GM21717 (cell line): ENCODE measurements around the gene ORC3.
"Not testable (repeated sequence)": the region's sequence is repeated elsewhere in the genome, so short reads cannot be mapped to it uniquely, and the experiment has no call there.

Experiments
- ATAC-seq: cut with Tn5 transposase; IDR thresholded peaks from one replicate; pipeline ENCODE4 v1.9.1; 2021; ENCODE audit warnings: mild to moderate bottlenecking, moderate library complexity; ENCODE audit not compliant: unreplicated experiment

ORC3 gene

GRCh38 chr6:87590990-87591389 is 1.1 kb downstream of the ORC3 start:
- ATAC-seq, result no peak

GRCh38 chr6:87600576-87600975 is 10.6 kb downstream of the ORC3 start:
- ATAC-seq, result no peak

GRCh38 chr6:87606199-87606598 is 16.3 kb downstream of the ORC3 start:
- ATAC-seq, result no peak

GRCh38 chr6:87608802-87609201 is 18.9 kb downstream of the ORC3 start:
- no peak for ATAC-seq

GRCh38 chr6:87613018-87613417 is 23.1 kb downstream of the ORC3 start:
- not testable (repeated sequence) for ATAC-seq

GRCh38 chr6:87617405-87617804 is 27.5 kb downstream of the ORC3 start:
- ATAC-seq, result no peak

- ATAC-seq, result no peak
These were observed 28.6 kb downstream of the ORC3 start for GRCh38 chr6:87618531-87618930.

GRCh38 chr6:87623248-87623647 is 33.3 kb downstream of the ORC3 start:
- no peak for ATAC-seq

- ATAC-seq, result no peak
These were observed 38.5 kb downstream of the ORC3 start for GRCh38 chr6:87628424-87628823.

GRCh38 chr6:87628881-87629280 is 38.9 kb downstream of the ORC3 start:
- no peak for ATAC-seq

GRCh38 chr6:87630746-87631145 is 40.8 kb downstream of the ORC3 start:
- ATAC-seq, result no peak

GRCh38 chr6:87633851-87634250 is 43.9 kb downstream of the ORC3 start:
- ATAC-seq, result no peak

GRCh38 chr6:87636315-87636714 is 46.4 kb downstream of the ORC3 start:
- no peak for ATAC-seq

GRCh38 chr6:87637106-87637505 is 47.2 kb downstream of the ORC3 start:
- ATAC-seq, result no peak

- no peak for ATAC-seq
These were observed 49.4 kb downstream of the ORC3 start for GRCh38 chr6:87639373-87639772.

GRCh38 chr6:87641065-87641692 is 51.2 kb downstream of the ORC3 start:
- ATAC-seq, result no peak

GRCh38 chr6:87645080-87645479 is 55.1 kb downstream of the ORC3 start:
- ATAC-seq, result no peak

GRCh38 chr6:87653074-87653962 is 63.4 kb downstream of the ORC3 start:
- no peak for ATAC-seq

- no peak for ATAC-seq
These were observed 64.2 kb downstream of the ORC3 start for GRCh38 chr6:87654122-87654521.

- ATAC-seq, result no peak
These were observed 65.0 kb downstream of the ORC3 start for GRCh38 chr6:87654875-87655454.

- ATAC-seq, result no peak
These were observed 65.9 kb downstream of the ORC3 start for GRCh38 chr6:87655824-87656223.

- ATAC-seq, result peak; percentile 78
These were observed 66.9 kb downstream of the ORC3 start for GRCh38 chr6:87656857-87657256.
